ENCODE measurements around the gene MED27.

The MED27 gene

DNA sequence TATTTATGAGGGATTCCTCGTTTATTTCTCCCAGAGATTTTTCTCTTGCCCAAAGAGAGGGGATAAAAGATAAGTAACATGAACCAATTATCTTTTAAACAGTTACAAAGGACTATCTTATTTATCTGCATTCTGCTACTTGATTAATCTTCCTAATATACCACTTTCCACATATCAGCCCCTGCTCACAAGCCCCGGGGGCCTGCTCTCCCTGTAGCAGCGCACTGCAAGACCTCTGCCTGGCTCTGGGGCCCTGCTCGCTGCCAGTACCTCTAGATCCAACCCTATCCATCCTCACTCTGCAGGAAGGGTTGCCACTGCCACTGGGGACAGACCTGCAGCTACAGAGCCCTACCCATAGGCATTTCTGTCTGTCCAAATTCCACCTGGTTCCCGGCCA is 75.3 kb downstream of the MED27 start:
- intact Hi-C loops (cut with DNase I; ENCODE audit: low total_unique reads), result no loop called here
- no peak for DNase-seq
- no peaks in the 10 kb centered on the region for H3K9me3 ChIP-seq
- no peak overlapping the region for H3K27ac ChIP-seq
- H3K36me3 ChIP-seq, result peaks cover 0 to 5% (median 0%) of the 10 kb centered on the region in 3 donors
- no peak for TF ChIP-seq CTCF (IDR thresholded peaks at IDR 0.05)
- H3K27me3 ChIP-seq, result no peaks in the 10 kb centered on the region
- no peak overlapping the region for H3K4me3 ChIP-seq
- H3K4me1 ChIP-seq, result peaks cover 0 to 7% (median 0%) of the 10 kb centered on the region in 4 donors

GRCh38 chr9:132003896-132004295 is 75.8 kb downstream of the MED27 start:
- Histone ChIP-seq H3K9me3 (no peaks in the 10 kb centered on the region), H3K27me3 (no peaks in the 10 kb centered on the region), H3K27ac (no peak overlapping the region), H3K36me3 (peaks cover 0 to 5% (median 0%) of the 10 kb centered on the region in 3 donors), H3K4me3 (no peak overlapping the region), H3K4me1 (peaks cover 0 to 7% (median 0%) of the 10 kb centered on the region in 4 donors)
- DNase-seq, result no peak
- intact Hi-C loops (cut with DNase I; ENCODE audit: low total_unique reads), result no loop called here
- TF ChIP-seq CTCF (IDR thresholded peaks at IDR 0.05), result no peak

DNA sequence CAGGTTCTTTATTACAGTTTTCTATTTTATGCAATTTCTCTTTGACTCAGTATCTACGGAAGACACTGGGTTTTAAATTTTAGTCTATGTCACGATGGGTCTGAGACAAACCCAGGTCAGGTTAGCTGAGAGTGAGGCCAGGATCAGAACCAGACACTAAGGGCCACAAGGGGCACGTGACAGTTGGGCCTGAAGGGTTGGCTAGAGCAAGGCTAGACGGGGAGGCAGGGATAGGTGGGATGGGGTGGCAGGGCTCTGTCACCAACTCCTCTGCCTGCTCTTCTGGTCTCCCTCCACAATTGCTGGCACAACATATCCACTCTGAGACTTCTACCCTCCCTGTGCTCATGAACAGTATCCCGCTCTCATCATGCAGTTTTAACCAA is 76.4 kb downstream of the MED27 start:
- TF ChIP-seq CTCF (IDR thresholded peaks at IDR 0.05), result no peak
- intact Hi-C loops (cut with DNase I; ENCODE audit: low total_unique reads), result no loop called here
- Histone ChIP-seq H3K27me3 (no peaks in the 10 kb centered on the region), H3K4me1 (peaks cover 0 to 8% (median under 1%) of the 10 kb centered on the region in 4 donors), H3K36me3 (peaks cover 0 to 5% (median 0%) of the 10 kb centered on the region in 3 donors), H3K27ac (no peak overlapping the region), H3K9me3 (no peaks in the 10 kb centered on the region), H3K4me3 (no peak overlapping the region)
- no peak for DNase-seq

- DNase-seq, result no peak
- Histone ChIP-seq H3K27ac (no peak overlapping the region), H3K9me3 (no peaks in the 10 kb centered on the region), H3K4me3 (no peak overlapping the region), H3K36me3 (peaks cover 0 to 5% (median 0%) of the 10 kb centered on the region in 3 donors), H3K27me3 (no peaks in the 10 kb centered on the region), H3K4me1 (peaks cover 0 to 13% (median 3%) of the 10 kb centered on the region in 4 donors)
- intact Hi-C loops (cut with DNase I; ENCODE audit: low total_unique reads), result no loop called here
- no peak for TF ChIP-seq CTCF (IDR thresholded peaks at IDR 0.05)
These were observed 76.9 kb downstream of the MED27 start for GRCh38 chr9:132002643-132003318.

GRCh38 chr9:132001567-132001966 is 78.1 kb downstream of the MED27 start:
- no peak for DNase-seq
- intact Hi-C loops (cut with DNase I; ENCODE audit: low total_unique reads), result no loop called here
- Histone ChIP-seq H3K4me1 (peaks cover 0 to 14% (median 7%) of the 10 kb centered on the region in 4 donors), H3K27me3 (no peaks in the 10 kb centered on the region), H3K27ac (no peak overlapping the region), H3K4me3 (no peak overlapping the region), H3K9me3 (no peaks in the 10 kb centered on the region), H3K36me3 (peaks cover 0 to 5% (median 0%) of the 10 kb centered on the region in 3 donors)
- TF ChIP-seq CTCF (IDR thresholded peaks at IDR 0.05), result no peak

Data from tibial artery (tissue), 4 donors.